Neural cell (in vitro differentiated cells): ENCODE data around the gene IGF1.

Experiments used
- EZH2 ChIP-seq: fragments of 200-600, 300-800 bp; shearing (Covaris generic), sonication (generic); IDR thresholded peaks from 2 replicates; pipeline ENCODE4 v1.6.1; 2014; ENCODE audit warnings: antibody characterized with exemption, low read length, borderline replicate concordance, mild to moderate bottlenecking; ENCODE audit not compliant: insufficient read depth, poor library complexity, severe bottlenecking
- MXI1 ChIP-seq: fragments of 450-650 bp; conservative IDR thresholded peaks from 2 replicates; pipeline ENCODE4 v1.6.1; 2014; ENCODE audit warnings: antibody characterized with exemption, mild to moderate bottlenecking; ENCODE audit not compliant: poor library complexity, severe bottlenecking
- POLR2AphosphoS5 ChIP-seq: IDR thresholded peaks from 2 replicates; pipeline ENCODE4 v1.6.1; 2012
- TF ChIP-seq, protein P1 (sequence below): fragments of 450-650 bp; IDR thresholded peaks from 2 replicates; pipeline ENCODE4 v1.5.1; 2014; ENCODE audit warnings: antibody characterized with exemption, mild to moderate bottlenecking, moderate library complexity; ENCODE audit not compliant: poor library complexity, severe bottlenecking
- TF ChIP-seq, protein P2 (sequence below): IDR thresholded peaks from 2 replicates; pipeline ENCODE4 v1.6.1; 2012; ENCODE audit warnings: borderline replicate concordance

DNA sequence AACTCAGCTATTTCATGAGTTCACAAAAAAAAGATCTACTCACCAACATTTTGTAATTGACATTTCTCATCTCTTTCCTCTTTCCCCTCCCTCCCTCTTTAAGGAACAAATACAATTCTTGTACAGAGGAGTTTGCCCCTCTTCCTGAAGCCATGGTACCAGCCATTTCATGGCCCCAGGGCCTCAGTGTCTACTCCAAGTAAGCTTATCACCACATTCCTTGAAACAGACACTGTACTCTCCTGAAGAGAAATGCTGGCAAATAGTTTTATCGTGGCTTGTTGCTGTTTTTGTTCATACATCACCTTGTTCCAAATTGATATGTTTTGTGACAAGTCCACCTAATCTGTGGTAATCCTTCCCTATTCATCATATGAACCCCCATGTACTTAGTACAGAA is 29.7 kb upstream of the IGF1 start:
- TF ChIP-seq, protein P1, sequence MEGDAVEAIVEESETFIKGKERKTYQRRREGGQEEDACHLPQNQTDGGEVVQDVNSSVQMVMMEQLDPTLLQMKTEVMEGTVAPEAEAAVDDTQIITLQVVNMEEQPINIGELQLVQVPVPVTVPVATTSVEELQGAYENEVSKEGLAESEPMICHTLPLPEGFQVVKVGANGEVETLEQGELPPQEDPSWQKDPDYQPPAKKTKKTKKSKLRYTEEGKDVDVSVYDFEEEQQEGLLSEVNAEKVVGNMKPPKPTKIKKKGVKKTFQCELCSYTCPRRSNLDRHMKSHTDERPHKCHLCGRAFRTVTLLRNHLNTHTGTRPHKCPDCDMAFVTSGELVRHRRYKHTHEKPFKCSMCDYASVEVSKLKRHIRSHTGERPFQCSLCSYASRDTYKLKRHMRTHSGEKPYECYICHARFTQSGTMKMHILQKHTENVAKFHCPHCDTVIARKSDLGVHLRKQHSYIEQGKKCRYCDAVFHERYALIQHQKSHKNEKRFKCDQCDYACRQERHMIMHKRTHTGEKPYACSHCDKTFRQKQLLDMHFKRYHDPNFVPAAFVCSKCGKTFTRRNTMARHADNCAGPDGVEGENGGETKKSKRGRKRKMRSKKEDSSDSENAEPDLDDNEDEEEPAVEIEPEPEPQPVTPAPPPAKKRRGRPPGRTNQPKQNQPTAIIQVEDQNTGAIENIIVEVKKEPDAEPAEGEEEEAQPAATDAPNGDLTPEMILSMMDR = no peak
- TF ChIP-seq MXI1 (no peak), POLR2AphosphoS5 (no peak), EZH2 (no peak)
- TF ChIP-seq, protein P2, sequence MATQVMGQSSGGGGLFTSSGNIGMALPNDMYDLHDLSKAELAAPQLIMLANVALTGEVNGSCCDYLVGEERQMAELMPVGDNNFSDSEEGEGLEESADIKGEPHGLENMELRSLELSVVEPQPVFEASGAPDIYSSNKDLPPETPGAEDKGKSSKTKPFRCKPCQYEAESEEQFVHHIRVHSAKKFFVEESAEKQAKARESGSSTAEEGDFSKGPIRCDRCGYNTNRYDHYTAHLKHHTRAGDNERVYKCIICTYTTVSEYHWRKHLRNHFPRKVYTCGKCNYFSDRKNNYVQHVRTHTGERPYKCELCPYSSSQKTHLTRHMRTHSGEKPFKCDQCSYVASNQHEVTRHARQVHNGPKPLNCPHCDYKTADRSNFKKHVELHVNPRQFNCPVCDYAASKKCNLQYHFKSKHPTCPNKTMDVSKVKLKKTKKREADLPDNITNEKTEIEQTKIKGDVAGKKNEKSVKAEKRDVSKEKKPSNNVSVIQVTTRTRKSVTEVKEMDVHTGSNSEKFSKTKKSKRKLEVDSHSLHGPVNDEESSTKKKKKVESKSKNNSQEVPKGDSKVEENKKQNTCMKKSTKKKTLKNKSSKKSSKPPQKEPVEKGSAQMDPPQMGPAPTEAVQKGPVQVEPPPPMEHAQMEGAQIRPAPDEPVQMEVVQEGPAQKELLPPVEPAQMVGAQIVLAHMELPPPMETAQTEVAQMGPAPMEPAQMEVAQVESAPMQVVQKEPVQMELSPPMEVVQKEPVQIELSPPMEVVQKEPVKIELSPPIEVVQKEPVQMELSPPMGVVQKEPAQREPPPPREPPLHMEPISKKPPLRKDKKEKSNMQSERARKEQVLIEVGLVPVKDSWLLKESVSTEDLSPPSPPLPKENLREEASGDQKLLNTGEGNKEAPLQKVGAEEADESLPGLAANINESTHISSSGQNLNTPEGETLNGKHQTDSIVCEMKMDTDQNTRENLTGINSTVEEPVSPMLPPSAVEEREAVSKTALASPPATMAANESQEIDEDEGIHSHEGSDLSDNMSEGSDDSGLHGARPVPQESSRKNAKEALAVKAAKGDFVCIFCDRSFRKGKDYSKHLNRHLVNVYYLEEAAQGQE = no peak
